Activated T-cell treated with anti-CD3 and anti-CD28 coated beads for 1 hour (primary cell): ENCODE data around the gene PLCG1.
A peak's percentile ranks its signal among the peaks of the same experiment; 100 is the strongest.
"Not testable (repeated sequence)": the region's sequence is repeated elsewhere in the genome, so short reads cannot be mapped to it uniquely, and the experiment has no call there.

Experiments
- DNase-seq: peaks from one replicate; pipeline ENCODE4 v3.0.0-alpha.2; 2020; ENCODE audit warnings: low read depth

PLCG1 gene

GRCh38 chr20:41136680-41137613 is at the start of gene PLCG1:
Gene PLCG1, plus strand, starts transcription at chr20:41137543. Its CDS starts 99 bp downstream, at chr20:41137642.
- DNase-seq: peak; percentile 78

- no peak for DNase-seq
Measured at GRCh38 chr20:41087777-41088176, 49.6 kb upstream of the PLCG1 start.

- no peak for DNase-seq
Measured at GRCh38 chr20:41089555-41089954, 47.8 kb upstream of the PLCG1 start.

GRCh38 chr20:41091927-41092326 is 45.4 kb upstream of the PLCG1 start:
- no peak for DNase-seq

GRCh38 chr20:41094353-41095055 is 42.8 kb upstream of the PLCG1 start:
- DNase-seq: no peak

GRCh38 chr20:41095110-41095969 is 42.0 kb upstream of the PLCG1 start:
- DNase-seq: peak; percentile 46

GRCh38 chr20:41098703-41099250 is 38.6 kb upstream of the PLCG1 start:
- DNase-seq: no peak

GRCh38 chr20:41100001-41100480 is 37.3 kb upstream of the PLCG1 start:
- DNase-seq: no peak

GRCh38 chr20:41101660-41102059 is 35.7 kb upstream of the PLCG1 start:
- no peak for DNase-seq

- DNase-seq: no peak
Measured at GRCh38 chr20:41108531-41108930, 28.8 kb upstream of the PLCG1 start.

GRCh38 chr20:41110012-41110411 is 27.3 kb upstream of the PLCG1 start:
- DNase-seq: no peak

- no peak for DNase-seq
Measured at GRCh38 chr20:41110930-41111577, 26.3 kb upstream of the PLCG1 start.

- DNase-seq: no peak
Measured at GRCh38 chr20:41111578-41111951, 25.8 kb upstream of the PLCG1 start.

GRCh38 chr20:41116282-41116956 is 20.9 kb upstream of the PLCG1 start:
- no peak for DNase-seq

- DNase-seq: not testable (repeated sequence)
Measured at GRCh38 chr20:41118159-41118558, 19.2 kb upstream of the PLCG1 start.

- DNase-seq: no peak
Measured at GRCh38 chr20:41118632-41119031, 18.7 kb upstream of the PLCG1 start.

GRCh38 chr20:41119614-41120561 is 17.5 kb upstream of the PLCG1 start:
- DNase-seq: no peak

- no peak for DNase-seq
Measured at GRCh38 chr20:41121399-41121798, 15.9 kb upstream of the PLCG1 start.

- no peak for DNase-seq
Measured at GRCh38 chr20:41123631-41124030, 13.7 kb upstream of the PLCG1 start.
